ENCODE results near the gene DAZ4.
"Not testable (repeated sequence)": the region's sequence is repeated elsewhere in the genome, so short reads cannot be mapped to it uniquely, and the experiment has no call there.

DNA sequence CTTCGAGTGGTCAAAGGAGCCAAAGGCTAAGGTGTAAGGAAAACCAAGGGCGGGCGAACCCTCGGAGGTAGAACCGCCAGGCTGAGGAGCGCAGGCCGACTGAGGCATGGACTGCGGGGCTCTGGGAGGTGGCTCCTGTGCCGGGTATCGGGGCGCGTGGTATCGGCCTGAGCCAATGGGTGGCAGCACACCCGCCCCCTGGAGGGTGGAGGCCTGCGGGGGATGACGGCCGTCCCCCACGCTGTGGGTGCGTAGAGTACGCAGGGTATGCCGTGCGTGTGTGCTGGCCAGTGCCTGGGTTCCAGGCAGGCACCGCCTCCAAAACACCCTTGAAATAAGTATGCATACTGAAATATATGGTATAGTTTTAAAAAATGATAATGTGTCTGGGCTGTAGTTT lies 20.4 kb upstream of the DAZ4 start, which contains the start of gene DAZ3:
- TF ChIP-seq, protein P1, sequence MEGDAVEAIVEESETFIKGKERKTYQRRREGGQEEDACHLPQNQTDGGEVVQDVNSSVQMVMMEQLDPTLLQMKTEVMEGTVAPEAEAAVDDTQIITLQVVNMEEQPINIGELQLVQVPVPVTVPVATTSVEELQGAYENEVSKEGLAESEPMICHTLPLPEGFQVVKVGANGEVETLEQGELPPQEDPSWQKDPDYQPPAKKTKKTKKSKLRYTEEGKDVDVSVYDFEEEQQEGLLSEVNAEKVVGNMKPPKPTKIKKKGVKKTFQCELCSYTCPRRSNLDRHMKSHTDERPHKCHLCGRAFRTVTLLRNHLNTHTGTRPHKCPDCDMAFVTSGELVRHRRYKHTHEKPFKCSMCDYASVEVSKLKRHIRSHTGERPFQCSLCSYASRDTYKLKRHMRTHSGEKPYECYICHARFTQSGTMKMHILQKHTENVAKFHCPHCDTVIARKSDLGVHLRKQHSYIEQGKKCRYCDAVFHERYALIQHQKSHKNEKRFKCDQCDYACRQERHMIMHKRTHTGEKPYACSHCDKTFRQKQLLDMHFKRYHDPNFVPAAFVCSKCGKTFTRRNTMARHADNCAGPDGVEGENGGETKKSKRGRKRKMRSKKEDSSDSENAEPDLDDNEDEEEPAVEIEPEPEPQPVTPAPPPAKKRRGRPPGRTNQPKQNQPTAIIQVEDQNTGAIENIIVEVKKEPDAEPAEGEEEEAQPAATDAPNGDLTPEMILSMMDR (IDR thresholded peaks at IDR 0.05) = not testable (repeated sequence)
- not testable (repeated sequence) for TF ChIP-seq POLR2AphosphoS5 (IDR thresholded peaks at IDR 0.05); POLR2A (IDR thresholded peaks at IDR 0.05; ENCODE audit: low read depth)

Measured in esophagus muscularis mucosa (tissue), 3 donors.